Endothelial cell of umbilical vein (primary cell): ENCODE measurements around the gene NR2F2. TPM values are rescaled to one million over a fixed set of nuclear protein-coding genes. Genes with fewer than 3 reads are reported as not detected.

ENCODE experiments used
- BruUV-seq: library from RNA; stranded (reverse); fragments of 400-500 nt; replicated peaks from 2 replicates; lab custom pipeline; 2021; lab: Mats Ljungman, UMichigan
- CTCF ChIA-PET: fragments of 300-600, 350-600 bp; sonication (Branson Sonifier 250); formaldehyde crosslinking; loops from one replicate; lab custom pipeline; 2021; ENCODE audit warnings: antibody characterized with exemption, inconsistent platforms; lab: Charles Lee
- POLR2A ChIA-PET: fragments of 300-600, 350-600 bp; sonication (Branson Sonifier 250); formaldehyde crosslinking; loops from one replicate; lab custom pipeline; 2021; ENCODE audit warnings: antibody characterized with exemption, inconsistent platforms; lab: Charles Lee
- DNase-seq: peaks from one replicate; pipeline ENCODE4 v3.0.0-alpha.2; 2011; ENCODE audit warnings: low read depth, low spot score
- FAIRE-seq: peaks from 2 replicates; lab custom pipeline; 2011; peaks lifted over from hg19 to GRCh38; lab: Jason Lieb, UNC
- H2AFZ ChIP-seq: 2 replicates; pipeline ENCODE4 v1.6.0; 2012; ENCODE audit warnings: low read depth, low read length, control low read depth, inconsistent platforms
- H3K27ac ChIP-seq: 2 replicates; pipeline ENCODE4 v1.5.1; 2011; ENCODE audit warnings: low read depth, mild to moderate bottlenecking, control low read depth, low read length, moderate library complexity; ENCODE audit not compliant: insufficient read depth
- H3K27me3 ChIP-seq, 2 experiments: 2 replicates each; pipeline versions ENCODE4 v1.6.0 to v1.6.1; 2011; ENCODE audit warnings: low read length in 2 of 2, mixed read lengths in 1 of 2; ENCODE audit not compliant: control insufficient read depth in 2 of 2, insufficient read depth in 2 of 2
- H3K36me3 ChIP-seq, 2 experiments: 2 replicates in 1 of 2; 3 replicates in 1 of 2; pipeline ENCODE4 v1.5.1; 2011; ENCODE audit warnings: low read length in 2 of 2, mild to moderate bottlenecking in 1 of 2, moderate library complexity in 1 of 2; ENCODE audit not compliant: control insufficient read depth in 2 of 2, insufficient read depth in 2 of 2; ENCODE audit errors: extremely low read depth in 1 of 2
- H3K4me1 ChIP-seq: 3 replicates; pipeline ENCODE4 v1.5.1; 2011; ENCODE audit warnings: mild to moderate bottlenecking, low read length; ENCODE audit not compliant: control insufficient read depth, insufficient read depth; ENCODE audit errors: extremely low read depth
- H3K4me2 ChIP-seq: 2 replicates; pipeline ENCODE4 v1.6.1; 2011; ENCODE audit warnings: low read length, control low read depth, mixed read lengths; ENCODE audit not compliant: insufficient read depth
- H3K4me3 ChIP-seq, 3 experiments: fragments of 200-600 bp in 1 of 3; sonication (generic), shearing (Covaris generic) in 1 of 3; replicated peaks in 1 of 3; 2 replicates each; pipeline ENCODE4 v1.5.1; 2011 to 2016; ENCODE audit warnings: control low read depth in 3 of 3, low read length in 3 of 3, mild to moderate bottlenecking in 2 of 3, inconsistent platforms in 1 of 3, low read depth in 1 of 3, moderate library complexity in 1 of 3; ENCODE audit not compliant: insufficient read depth in 1 of 3
- H3K79me2 ChIP-seq: 2 replicates; pipeline ENCODE4 v1.6.0; 2012; ENCODE audit warnings: low read length, inconsistent platforms; ENCODE audit not compliant: control insufficient read depth, insufficient read depth
- H3K9ac ChIP-seq: replicated peaks from 2 replicates; pipeline ENCODE3; 2011; ENCODE audit warnings: low read length, control low read depth; ENCODE audit not compliant: insufficient read depth; ENCODE audit errors: extremely low read depth
- H3K9me1 ChIP-seq: replicated peaks from 3 replicates; pipeline ENCODE4 v1.6.0; 2011; ENCODE audit warnings: mild to moderate bottlenecking, low read length; ENCODE audit not compliant: control insufficient read depth, insufficient read depth; ENCODE audit errors: extremely low read depth
- H3K9me3 ChIP-seq: replicated peaks from 2 replicates; pipeline ENCODE4 v1.5.1; 2012; ENCODE audit warnings: low read length, inconsistent platforms; ENCODE audit not compliant: control insufficient read depth, insufficient read depth
- H4K20me1 ChIP-seq: replicated peaks from 2 replicates; pipeline ENCODE3; 2011; ENCODE audit warnings: mild to moderate bottlenecking, low read length; ENCODE audit not compliant: control insufficient read depth, insufficient read depth; ENCODE audit errors: extremely low read depth
- CTCF ChIP-seq, 2 donors: IDR thresholded peaks; 1 replicate in 1 of 2; 2 replicates in 1 of 2; pipeline ENCODE4 v1.5.1; 2011; ENCODE audit warnings: low read length in 2 of 2, mild to moderate bottlenecking in 2 of 2, moderate library complexity in 2 of 2, control low read depth in 1 of 2, inconsistent platforms in 1 of 2, low read depth in 1 of 2; ENCODE audit not compliant: insufficient read depth in 1 of 2; ENCODE audit errors: extremely low read depth in 1 of 2
- EZH2 ChIP-seq: IDR thresholded peaks from 2 replicates; pipeline ENCODE4 v1.6.1; 2012; ENCODE audit warnings: borderline replicate concordance, low read depth, mild to moderate bottlenecking, moderate library complexity, low read length, inconsistent platforms; ENCODE audit not compliant: severe bottlenecking
- FOS ChIP-seq: IDR thresholded peaks from 2 replicates; pipeline ENCODE4 v1.6.1; 2011; ENCODE audit warnings: mild to moderate bottlenecking, low read length, moderate library complexity, borderline replicate concordance; ENCODE audit not compliant: insufficient read depth
- JUN ChIP-seq: IDR thresholded peaks from 2 replicates; pipeline ENCODE4 v1.6.1; 2011; ENCODE audit warnings: borderline replicate concordance, low read depth; ENCODE audit not compliant: insufficient read length, insufficient read depth
- MYC ChIP-seq: IDR thresholded peaks from one replicate; pipeline ENCODE4 v1.6.1; 2011; ENCODE audit warnings: mild to moderate bottlenecking, low read depth, low read length
- POLR2AphosphoS5 ChIP-seq: IDR thresholded peaks from 2 replicates; pipeline ENCODE4 v1.6.1; 2012; ENCODE audit warnings: low read depth, mild to moderate bottlenecking, control low read depth, low read length, moderate library complexity; ENCODE audit not compliant: insufficient read depth
- dilution Hi-C: fragments of 300-500 bp; cut with MboI; formaldehyde crosslinking; loops from one replicate; pipeline ENCODE4 v1.15.0; 2019; ENCODE audit warnings: low sequenced_read_pairs; ENCODE audit not compliant: extremely low pct_ligation_motif_present
- intact Hi-C: fragments of 100-400 bp; cut with micrococcal nuclease; formaldehyde crosslinking; loops from one replicate; pipeline ENCODE4 v1.10.0; 2022
- polyA plus RNA-seq, 4 experiments: library from polyadenylated mRNA; depleted of rRNA in 3 of 4; stranded (reverse) in 3 of 4; unstranded in 1 of 4; fragments of >200 nt; gene quantifications; 2 replicates each; pipeline versions ENCODE4 v1.2.1 to v1.2.3, GENCODE V29; 2011 to 2012; ENCODE audit warnings: missing spikeins in 1 of 4
- total RNA-seq: library from RNA; stranded (reverse); gene quantifications from 2 replicates; pipeline ENCODE4 v1.2.3, GENCODE V29; 2021

The NR2F2 gene
- total and polyA plus RNA-seq, 2 donors (not counting 3 experiments of a cell fraction or from before 2014, with no cell fraction given) = 105 to 182 TPM

- H2AFZ ChIP-seq = peak overlapping the region; percentile 7
- peaks cover 49% of the 10 kb centered on the region for H3K4me1 ChIP-seq
- no peaks in the 10 kb centered on the region for H4K20me1 ChIP-seq
- FAIRE-seq (no peak), DNase-seq (peak; percentile 10)
- dilution Hi-C loops = no loop called here
- peak overlapping the region; percentile 73 for H3K9ac ChIP-seq
- no peaks in the 10 kb centered on the region for H3K36me3 ChIP-seq
- H3K27ac ChIP-seq = peak overlapping the region; percentile 87
- CTCF ChIA-PET = interaction anchor here (0.7 to 8.4 kb wide), 13 partner anchors 9 to 1334 kb away, joined by 3 to 63 read pairs (median 8); no protein-coding TSS in a partner anchor
- intact Hi-C loops = loop anchor here (5.0 to 10.0 kb wide), 6 partner anchors 328 to 1936 kb away; no protein-coding TSS in a partner anchor
- POLR2A ChIA-PET = no interaction called here
- TF ChIP-seq JUN (no peak), MYC (no peak), POLR2AphosphoS5 (no peak), FOS (no peak), CTCF (IDR thresholded peaks at IDR 0.05; ENCODE audit: extremely low read depth in 1 of 2, insufficient read depth in 1 of 2, low read depth in 1 of 2, low read length in 2 of 2) (no peak), EZH2 (no peak)
- H3K4me2 ChIP-seq = peak overlapping the region; percentile 50
- no TSS peak for BruUV-seq
- H3K4me3 ChIP-seq = peak overlapping the region in 1 of 3 experiments; percentile 65
- peaks cover 47% of the 10 kb centered on the region for H3K79me2 ChIP-seq
- H3K27me3 ChIP-seq = no peaks in the 10 kb centered on the region
- no peaks in the 10 kb centered on the region for H3K9me1 ChIP-seq
- H3K9me3 ChIP-seq = no peaks in the 10 kb centered on the region
These were observed 28.5 kb downstream of the NR2F2 start for GRCh38 chr15:96358821-96359615.
